NB4 (cell line): ENCODE results near the gene MPDU1.

Source experiments
- CTCF ChIP-seq: IDR thresholded peaks from one replicate; pipeline ENCODE4 v1.5.1; 2012; ENCODE audit warnings: low read depth, low read length
- POLR2A ChIP-seq: IDR thresholded peaks from 2 replicates; pipeline ENCODE4 v1.6.1; 2011; ENCODE audit warnings: mild to moderate bottlenecking; ENCODE audit not compliant: insufficient read length; ENCODE audit errors: extremely low read depth

GRCh38 chr17:7549401-7550055 lies 34.1 kb upstream of the MPDU1 start:
- TF ChIP-seq CTCF (no peak), POLR2A (no peak)
